Spleen (tissue), 7 donors: Measurements from ENCODE around the gene APCDD1L.

Experiments
- CTCF ChIP-seq, 11 experiments: fragments of 200-600 bp in 7 of 11; fragments of 450-650 bp in 4 of 11; sonication (generic) in 4 of 11; IDR thresholded peaks in 8 of 11; conservative IDR thresholded peaks in 3 of 11; 1 replicate in 7 of 11; 2 replicates in 4 of 11; pipeline versions ENCODE4 v1.4.0 to v1.8.0; 2016 to 2021; ENCODE audit warnings: antibody characterized with exemption in 11 of 11, inconsistent platforms in 4 of 11, mild to moderate bottlenecking in 1 of 11
- POLR2A ChIP-seq, 3 donors: fragments of 450-650 bp; IDR thresholded peaks; one replicate each; pipeline ENCODE4 v1.5.1; 2017; ENCODE audit warnings: antibody characterized with exemption in 3 of 3, mild to moderate bottlenecking in 1 of 3
- POLR2AphosphoS5 ChIP-seq, 3 donors: sonication (generic); formaldehyde crosslinking; IDR thresholded peaks; one replicate each; pipeline ENCODE4 v1.5.1; 2017; ENCODE audit warnings: antibody characterized with exemption in 3 of 3
- donor health status: DM: no; HTN: no; CAD: no; lungs with moderate emphysema.
- donor health status: DM: no; HTN: no; CAD: no.
- donor health status: DM: no; HTN: no; CAD: no.

- TF ChIP-seq CTCF (IDR thresholded peaks at IDR 0.05 in 8 of 11, conservative IDR thresholded peaks at IDR 0.05 in 3 of 11) (no peak), POLR2A (IDR thresholded peaks at IDR 0.05) (no peak), POLR2AphosphoS5 (IDR thresholded peaks at IDR 0.05) (no peak)
Measured at GRCh38 chr20:58452667-58453255, 62.4 kb downstream of the APCDD1L start.
